IMR-90 (cell line): Measurements from ENCODE around the gene NISCH. TPM values are rescaled to one million over a fixed set of nuclear protein-coding genes. Genes with fewer than 3 reads are reported as not detected.

Experiments
- ATAC-seq: fragments of 200-7000 bp; cut with Tn5 transposase; 2 replicates; pipeline ENCODE4 v1.9.1; 2020; ENCODE audit warnings: low read depth, mild to moderate bottlenecking, moderate library complexity
- BruUV-seq: library from RNA; stranded (reverse); fragments of 400-500 nt; replicated peaks from 2 replicates; lab custom pipeline; 2021; lab: Mats Ljungman, UMichigan
- CTCF ChIA-PET: fragments of 300-600 bp; formaldehyde crosslinking; extraction: SDS; loops from one replicate; lab custom pipeline; 2021; ENCODE audit warnings: antibody characterized with exemption; lab: Yijun Ruan, JAX
- POLR2A ChIA-PET: fragments of 300-600 bp; sonication (Branson Sonifier 250); formaldehyde crosslinking; loops from one replicate; lab custom pipeline; 2022; ENCODE audit warnings: antibody characterized with exemption; ENCODE audit not compliant: unreplicated experiment; lab: Charles Lee
- DNase-seq: peaks from one replicate; pipeline ENCODE4 v3.0.0; 2013
- H2AFZ ChIP-seq: replicated peaks from 2 replicates; pipeline ENCODE3; 2013; ENCODE audit warnings: low read length, mild to moderate bottlenecking; ENCODE audit not compliant: poor library complexity
- H2AK5ac ChIP-seq: 2 replicates; pipeline ENCODE4 v1.6.1; 2013; ENCODE audit warnings: low read depth, low read length, inconsistent platforms
- H2AK9ac ChIP-seq: replicated peaks from 2 replicates; pipeline ENCODE3; 2013; ENCODE audit warnings: mild to moderate bottlenecking, low read depth, low read length, moderate library complexity; ENCODE audit not compliant: poor library complexity
- H2BK120ac ChIP-seq: 2 replicates; pipeline ENCODE4 v1.6.1; 2013; ENCODE audit warnings: low read depth, low read length, inconsistent platforms
- H2BK15ac ChIP-seq: 3 replicates; pipeline ENCODE4 v1.6.1; 2013; ENCODE audit warnings: low read depth, low read length, inconsistent platforms
- H2BK20ac ChIP-seq: 2 replicates; pipeline ENCODE4 v1.6.1; 2013; ENCODE audit warnings: low read depth, mild to moderate bottlenecking, inconsistent platforms, low read length, moderate library complexity
- H2BK5ac ChIP-seq: 2 replicates; pipeline ENCODE4 v1.6.1; 2013; ENCODE audit warnings: mild to moderate bottlenecking, low read depth, low read length, inconsistent platforms; ENCODE audit not compliant: poor library complexity, severe bottlenecking
- H3K14ac ChIP-seq: replicated peaks from 2 replicates; pipeline ENCODE4 v1.6.1; 2013; ENCODE audit warnings: low read depth, low read length, inconsistent platforms
- H3K18ac ChIP-seq: 2 replicates; pipeline ENCODE4 v1.6.1; 2013; ENCODE audit warnings: low read depth, low read length, control low read depth
- H3K23ac ChIP-seq: 2 replicates; pipeline ENCODE4 v1.6.1; 2013; ENCODE audit warnings: low read depth, low read length, inconsistent platforms
- H3K27ac ChIP-seq: 2 replicates; pipeline ENCODE4 v1.5.1; 2013; ENCODE audit warnings: mild to moderate bottlenecking, control low read depth, low read length; ENCODE audit not compliant: insufficient read depth
- H3K27me3 ChIP-seq: 2 replicates; pipeline ENCODE4 v1.6.1; 2013; ENCODE audit warnings: low read length; ENCODE audit not compliant: control insufficient read depth, insufficient read depth
- H3K36me3 ChIP-seq: 2 replicates; pipeline ENCODE4 v1.6.1; 2013; ENCODE audit warnings: low read length, mixed read lengths; ENCODE audit not compliant: control insufficient read depth, insufficient read depth
- H3K4ac ChIP-seq: 2 replicates; pipeline ENCODE4 v1.6.1; 2013; ENCODE audit warnings: low read depth, low read length, inconsistent platforms
- H3K4me1 ChIP-seq: 2 replicates; pipeline ENCODE4 v1.6.1; 2013; ENCODE audit warnings: low read length, mixed read lengths; ENCODE audit not compliant: control insufficient read depth, insufficient read depth
- H3K4me2 ChIP-seq: 2 replicates; pipeline ENCODE4 v1.6.1; 2013; ENCODE audit warnings: low read depth, mild to moderate bottlenecking, control low read depth, low read length, moderate library complexity
- H3K4me3 ChIP-seq: 2 replicates; pipeline ENCODE4 v1.5.1; 2013; ENCODE audit warnings: low read depth, mild to moderate bottlenecking, control low read depth, low read length, moderate library complexity; ENCODE audit not compliant: insufficient read depth
- H3K56ac ChIP-seq: 2 replicates; pipeline ENCODE4 v1.6.1; 2013; ENCODE audit warnings: low read length, inconsistent platforms; ENCODE audit not compliant: insufficient read depth; ENCODE audit errors: extremely low read depth
- H3K79me1 ChIP-seq, 2 experiments: 2 replicates each; pipeline ENCODE4 v1.6.1; 2013; ENCODE audit warnings: low read length in 2 of 2, inconsistent platforms in 1 of 2, low read depth in 1 of 2
- H3K9ac ChIP-seq: 2 replicates; pipeline ENCODE4 v1.6.1; 2013; ENCODE audit warnings: low read depth, low read length, control low read depth
- H3K9me1 ChIP-seq: 2 replicates; pipeline ENCODE4 v1.6.1; 2013; ENCODE audit warnings: low read length, inconsistent platforms; ENCODE audit not compliant: insufficient read depth
- H3K9me3 ChIP-seq: 2 replicates; pipeline ENCODE4 v1.6.1; 2013; ENCODE audit warnings: low read length; ENCODE audit not compliant: control insufficient read depth, insufficient read depth
- H4K20me1 ChIP-seq: 2 replicates; pipeline ENCODE4 v1.6.1; 2013; ENCODE audit warnings: low read length, inconsistent platforms; ENCODE audit not compliant: insufficient read depth
- H4K5ac ChIP-seq: 2 replicates; pipeline ENCODE4 v1.6.1; 2013; ENCODE audit warnings: mild to moderate bottlenecking, low read depth, low read length, control low read depth
- H4K8ac ChIP-seq, 2 experiments: 2 replicates each; pipeline ENCODE4 v1.6.1; 2013; ENCODE audit warnings: low read depth in 2 of 2, low read length in 2 of 2, control low read depth in 1 of 2, inconsistent platforms in 1 of 2
- H4K91ac ChIP-seq: 2 replicates; pipeline ENCODE4 v1.6.1; 2013; ENCODE audit warnings: low read depth, low read length, inconsistent platforms; ENCODE audit not compliant: insufficient read depth
- BHLHE40 ChIP-seq: fragments of 150-350 bp; IDR thresholded peaks from 2 replicates; pipeline ENCODE4 v1.6.1; 2016; ENCODE audit warnings: mild to moderate bottlenecking, low read depth, low read length
- CEBPB ChIP-seq: IDR thresholded peaks from 2 replicates; pipeline ENCODE4 v1.6.1; 2012; ENCODE audit warnings: low read depth, low read length, improper control_type of control experiment
- CHD1 ChIP-seq: IDR thresholded peaks from 2 replicates; pipeline ENCODE4 v1.6.1; 2012; ENCODE audit warnings: low read depth, low read length, improper control_type of control experiment
- MAFK ChIP-seq: IDR thresholded peaks from 2 replicates; pipeline ENCODE4 v1.6.1; 2012; ENCODE audit warnings: low read depth, low read length, improper control_type of control experiment
- MAZ ChIP-seq: IDR thresholded peaks from 2 replicates; pipeline ENCODE4 v1.6.1; 2012; ENCODE audit warnings: low read depth, mild to moderate bottlenecking, low read length, improper control_type of control experiment, moderate library complexity, borderline replicate concordance
- MXI1 ChIP-seq: IDR thresholded peaks from 2 replicates; pipeline ENCODE4 v1.6.1; 2012; ENCODE audit warnings: low read depth, mild to moderate bottlenecking, low read length, moderate library complexity, borderline replicate concordance
- NFE2L2 ChIP-seq: fragments of 150-350 bp; IDR thresholded peaks from 2 replicates; pipeline ENCODE4 v1.6.1; 2016; ENCODE audit warnings: low read depth, mild to moderate bottlenecking, low read length
- POLR2A ChIP-seq: IDR thresholded peaks from 2 replicates; pipeline ENCODE4 v1.6.1; 2012; ENCODE audit warnings: mild to moderate bottlenecking, low read depth, low read length
- RAD21 ChIP-seq: IDR thresholded peaks from 2 replicates; pipeline ENCODE4 v1.6.1; 2012; ENCODE audit warnings: low read length, improper control_type of control experiment
- RCOR1 ChIP-seq: IDR thresholded peaks from 2 replicates; pipeline ENCODE4 v1.6.1; 2012; ENCODE audit warnings: mild to moderate bottlenecking, low read length, improper control_type of control experiment; ENCODE audit not compliant: insufficient replicate concordance
- RFX5 ChIP-seq: IDR thresholded peaks from 2 replicates; pipeline ENCODE4 v1.8.0; 2012; ENCODE audit warnings: low read depth, mild to moderate bottlenecking, low read length, moderate library complexity
- SMC3 ChIP-seq: fragments of 150-350 bp; IDR thresholded peaks from 2 replicates; pipeline ENCODE4 v1.6.1; 2016; ENCODE audit warnings: low read depth, mild to moderate bottlenecking, antibody characterized with exemption, low read length, moderate library complexity
- WGBS, 2 experiments: methylation state at CpG; one replicate each; pipeline versions ENCODE4 v1.1.5 to v1.1.7; 2013; ENCODE audit warnings: missing lambda C conversion rate in 2 of 2; ENCODE audit not compliant: insufficient read length in 1 of 2; ENCODE audit errors: extremely low coverage in 2 of 2; 5-methylcytosine and 5-hydroxymethylcytosine counted together
- dilution Hi-C: fragments of 300-500 bp; cut with HindIII; formaldehyde crosslinking; loops from one replicate; pipeline ENCODE4 v1.14.3; 2018; ENCODE audit warnings: low sequenced_read_pairs; ENCODE audit not compliant: unreplicated experiment
- in situ Hi-C: fragments of 300-500 bp; cut with MboI; formaldehyde crosslinking; loops from 3 replicates; pipeline ENCODE4 v1.14.3; 2019; ENCODE audit warnings: low sequenced_read_pairs, inconsistent platforms, mixed read lengths
- intact Hi-C: fragments of 100-400 bp; cut with micrococcal nuclease; formaldehyde crosslinking; loops from 2 replicates; pipeline ENCODE4 v1.10.0; 2022
- polyA plus RNA-seq, 3 experiments: library from polyadenylated mRNA; depleted of rRNA; stranded (reverse); fragments of >200 nt; gene quantifications; 2 replicates each; pipeline ENCODE4 v1.2.3, GENCODE V29; 2012; ENCODE audit warnings: low replicate concordance in 1 of 3
- total RNA-seq: library from RNA; depleted of rRNA; stranded (reverse); fragments of >200 nt; gene quantifications from 2 replicates; pipeline ENCODE4 v1.2.3, GENCODE V29; 2012
- TF ChIP-seq, protein P1 (sequence below): conservative IDR thresholded peaks from 2 replicates; pipeline ENCODE4 v1.5.1; 2012; ENCODE audit warnings: mild to moderate bottlenecking, low read depth, low read length, improper control_type of control experiment
- TF ChIP-seq, protein P2 (sequence below): fragments of 150-350 bp; IDR thresholded peaks from 2 replicates; pipeline ENCODE4 v1.6.1; 2017; ENCODE audit warnings: mild to moderate bottlenecking, antibody characterized with exemption, low read length, low read depth
- TF ChIP-seq, protein P3 (sequence below): fragments of 150-350 bp; IDR thresholded peaks from 2 replicates; pipeline ENCODE4 v1.6.1; 2016; ENCODE audit warnings: low read depth, mild to moderate bottlenecking, low read length, moderate library complexity, borderline replicate concordance

NISCH gene
- total and polyA plus RNA-seq, 2 of the 4 experiments (the other 2 are of a cell fraction): 36.9 to 86.0 TPM

DNA sequence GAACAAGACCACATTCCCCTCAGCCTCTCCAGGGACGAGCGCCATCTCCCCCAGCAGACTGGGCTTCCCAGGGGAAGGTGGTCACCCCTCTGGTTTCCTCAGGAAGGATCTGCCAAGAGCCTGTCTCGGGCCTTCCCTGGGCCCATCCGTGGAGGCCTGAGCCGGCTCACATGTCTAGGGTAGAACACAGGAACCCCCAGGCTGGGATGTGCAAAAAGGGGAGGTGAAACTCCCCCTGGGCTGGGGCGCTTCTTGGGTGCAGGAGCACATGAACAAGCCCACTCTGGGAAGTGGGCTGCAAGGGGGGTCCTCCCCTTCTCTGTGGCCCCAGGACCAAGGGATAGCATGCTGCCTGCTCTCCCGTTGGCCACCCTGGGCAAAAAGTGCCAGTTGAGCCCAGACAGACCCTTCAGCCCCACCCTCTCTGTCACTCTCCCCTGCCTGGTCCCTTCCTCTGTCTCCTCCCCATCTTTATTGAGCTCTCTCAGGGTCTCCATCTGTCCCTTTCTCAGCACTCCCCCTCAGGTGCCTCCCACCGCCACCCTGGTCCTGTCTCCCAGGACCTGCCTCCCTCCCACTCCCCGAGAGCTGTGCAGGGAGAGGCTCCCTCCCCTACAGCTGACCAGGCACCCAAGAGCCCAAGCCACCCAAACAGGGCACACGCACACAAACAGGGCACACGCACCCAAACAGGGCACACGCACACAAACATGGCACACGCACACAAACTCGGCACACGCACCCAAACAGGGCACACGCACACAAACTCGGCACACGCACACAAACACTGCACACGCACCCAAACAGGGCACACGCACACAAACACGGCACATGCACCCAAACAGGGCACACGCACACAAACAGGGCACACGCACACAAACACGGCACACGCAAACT lies 11.4 kb upstream of the NISCH start:
- Histone ChIP-seq H3K36me3 (no peaks in the 10 kb centered on the region), H3K4ac (no peak overlapping the region), H3K23ac (no peak overlapping the region), H3K4me2 (no peak overlapping the region), H3K9ac (no peak overlapping the region), H2BK120ac (no peak overlapping the region), H2AK5ac (no peak overlapping the region), H3K14ac (no peak overlapping the region), H4K91ac (no peak overlapping the region), H2BK5ac (no peak overlapping the region), H3K18ac (no peak overlapping the region), H2BK20ac (no peak overlapping the region), H2AFZ (no peak overlapping the region), H2BK15ac (no peak overlapping the region), H3K56ac (no peak overlapping the region), H3K4me1 (no peaks in the 10 kb centered on the region), H3K79me1 (no peaks in the 10 kb centered on the region), H3K27ac (no peak overlapping the region), H3K4me3 (no peak overlapping the region), H3K27me3 (no peaks in the 10 kb centered on the region), H2AK9ac (no peak overlapping the region), H3K9me3 (no peaks in the 10 kb centered on the region), H4K5ac (no peak overlapping the region), H4K20me1 (no peaks in the 10 kb centered on the region; the same call in none of the 2 replicates), H3K9me1 (no peaks in the 10 kb centered on the region), H4K8ac (no peak overlapping the region)
- no peak for ATAC-seq
- POLR2A ChIA-PET: no interaction called here
- WGBS, 2 experiments: 87% methylated on average over 14 of the region's 25 CpGs; no CpG with 5 or more reads in 1 of the 2 experiments
- dilution Hi-C loops: no loop called here
- DNase-seq: no peak
- no TSS peak for BruUV-seq
- in situ Hi-C loops: no loop called here
- CTCF ChIA-PET: no interaction called here
- intact Hi-C loops: no loop called here
- TF ChIP-seq RAD21 (no peak), RFX5 (no peak), BHLHE40 (no peak), RCOR1 (no peak), NFE2L2 (no peak), MXI1 (no peak), POLR2A (no peak), SMC3 (no peak), MAFK (no peak), CHD1 (no peak), CEBPB (no peak), MAZ (no peak)
- TF ChIP-seq, protein P1, sequence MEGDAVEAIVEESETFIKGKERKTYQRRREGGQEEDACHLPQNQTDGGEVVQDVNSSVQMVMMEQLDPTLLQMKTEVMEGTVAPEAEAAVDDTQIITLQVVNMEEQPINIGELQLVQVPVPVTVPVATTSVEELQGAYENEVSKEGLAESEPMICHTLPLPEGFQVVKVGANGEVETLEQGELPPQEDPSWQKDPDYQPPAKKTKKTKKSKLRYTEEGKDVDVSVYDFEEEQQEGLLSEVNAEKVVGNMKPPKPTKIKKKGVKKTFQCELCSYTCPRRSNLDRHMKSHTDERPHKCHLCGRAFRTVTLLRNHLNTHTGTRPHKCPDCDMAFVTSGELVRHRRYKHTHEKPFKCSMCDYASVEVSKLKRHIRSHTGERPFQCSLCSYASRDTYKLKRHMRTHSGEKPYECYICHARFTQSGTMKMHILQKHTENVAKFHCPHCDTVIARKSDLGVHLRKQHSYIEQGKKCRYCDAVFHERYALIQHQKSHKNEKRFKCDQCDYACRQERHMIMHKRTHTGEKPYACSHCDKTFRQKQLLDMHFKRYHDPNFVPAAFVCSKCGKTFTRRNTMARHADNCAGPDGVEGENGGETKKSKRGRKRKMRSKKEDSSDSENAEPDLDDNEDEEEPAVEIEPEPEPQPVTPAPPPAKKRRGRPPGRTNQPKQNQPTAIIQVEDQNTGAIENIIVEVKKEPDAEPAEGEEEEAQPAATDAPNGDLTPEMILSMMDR: no peak
- TF ChIP-seq, protein P2, sequence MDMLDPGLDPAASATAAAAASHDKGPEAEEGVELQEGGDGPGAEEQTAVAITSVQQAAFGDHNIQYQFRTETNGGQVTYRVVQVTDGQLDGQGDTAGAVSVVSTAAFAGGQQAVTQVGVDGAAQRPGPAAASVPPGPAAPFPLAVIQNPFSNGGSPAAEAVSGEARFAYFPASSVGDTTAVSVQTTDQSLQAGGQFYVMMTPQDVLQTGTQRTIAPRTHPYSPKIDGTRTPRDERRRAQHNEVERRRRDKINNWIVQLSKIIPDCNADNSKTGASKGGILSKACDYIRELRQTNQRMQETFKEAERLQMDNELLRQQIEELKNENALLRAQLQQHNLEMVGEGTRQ: no peak
- TF ChIP-seq, protein P3, sequence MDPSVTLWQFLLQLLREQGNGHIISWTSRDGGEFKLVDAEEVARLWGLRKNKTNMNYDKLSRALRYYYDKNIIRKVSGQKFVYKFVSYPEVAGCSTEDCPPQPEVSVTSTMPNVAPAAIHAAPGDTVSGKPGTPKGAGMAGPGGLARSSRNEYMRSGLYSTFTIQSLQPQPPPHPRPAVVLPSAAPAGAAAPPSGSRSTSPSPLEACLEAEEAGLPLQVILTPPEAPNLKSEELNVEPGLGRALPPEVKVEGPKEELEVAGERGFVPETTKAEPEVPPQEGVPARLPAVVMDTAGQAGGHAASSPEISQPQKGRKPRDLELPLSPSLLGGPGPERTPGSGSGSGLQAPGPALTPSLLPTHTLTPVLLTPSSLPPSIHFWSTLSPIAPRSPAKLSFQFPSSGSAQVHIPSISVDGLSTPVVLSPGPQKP: no peak
